ENCODE results near the gene SH3BP5L. TPM values are rescaled to one million over a fixed set of nuclear protein-coding genes. Genes with fewer than 3 reads are reported as not detected.
A peak's percentile ranks its signal among the peaks of the same experiment; 100 is the strongest.

Gene SH3BP5L
- total and polyA plus RNA-seq, 2 of the 13 experiments (the other 11 are each of a cell fraction or from before 2014, with no cell fraction given), result 10.3 to 14.9 TPM

DNA sequence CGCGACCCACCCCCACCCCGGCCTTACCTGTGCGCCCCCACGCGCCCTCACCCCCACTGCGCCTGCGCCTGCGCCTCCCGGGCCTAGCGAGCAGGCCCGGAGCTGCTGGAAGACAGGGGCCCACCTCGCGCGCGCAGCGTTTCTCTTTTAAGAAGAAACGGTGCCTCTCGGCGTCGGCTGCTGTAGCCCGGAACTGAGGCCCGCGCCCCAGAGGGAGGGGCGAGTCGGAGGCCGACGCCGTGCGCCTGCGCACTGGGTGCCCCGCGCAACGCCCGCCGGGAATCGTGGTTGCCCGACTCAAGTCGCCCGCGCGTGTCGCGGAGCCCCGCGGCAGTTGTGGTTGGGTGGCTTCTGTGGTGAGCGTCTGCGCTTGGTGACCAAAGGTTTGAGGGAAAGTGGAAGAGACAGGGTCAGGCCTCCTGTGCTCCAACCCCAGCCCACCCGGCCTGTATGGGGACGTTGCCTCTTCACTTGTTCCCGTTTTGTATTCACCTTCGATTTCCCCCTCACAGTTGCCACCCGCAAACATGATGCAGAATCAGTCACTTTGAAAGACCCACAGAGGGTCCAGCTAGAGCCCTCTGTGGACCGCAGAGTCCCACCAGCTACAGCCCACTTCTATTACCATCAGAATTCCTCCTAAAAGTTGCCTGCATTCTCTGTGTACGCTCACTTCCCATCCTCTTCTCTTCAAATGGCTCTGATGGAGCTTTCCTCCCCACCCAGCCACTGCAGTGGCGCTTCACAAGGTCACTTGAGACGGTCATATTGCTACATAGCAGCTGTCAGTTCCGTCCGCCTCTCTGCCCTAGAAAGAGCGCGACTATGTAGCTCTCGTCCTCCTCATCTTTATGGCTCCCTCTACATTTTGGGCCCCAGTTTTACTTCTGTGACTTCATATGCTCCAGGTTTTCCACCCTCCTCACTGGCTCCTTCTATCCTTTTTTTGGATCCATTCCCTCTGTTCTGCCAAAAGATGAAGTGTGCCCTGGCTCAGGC lies 33.5 kb upstream of the SH3BP5L start, which contains the start of gene ZNF692 (continued):
- TF ChIP-seq, protein P1, sequence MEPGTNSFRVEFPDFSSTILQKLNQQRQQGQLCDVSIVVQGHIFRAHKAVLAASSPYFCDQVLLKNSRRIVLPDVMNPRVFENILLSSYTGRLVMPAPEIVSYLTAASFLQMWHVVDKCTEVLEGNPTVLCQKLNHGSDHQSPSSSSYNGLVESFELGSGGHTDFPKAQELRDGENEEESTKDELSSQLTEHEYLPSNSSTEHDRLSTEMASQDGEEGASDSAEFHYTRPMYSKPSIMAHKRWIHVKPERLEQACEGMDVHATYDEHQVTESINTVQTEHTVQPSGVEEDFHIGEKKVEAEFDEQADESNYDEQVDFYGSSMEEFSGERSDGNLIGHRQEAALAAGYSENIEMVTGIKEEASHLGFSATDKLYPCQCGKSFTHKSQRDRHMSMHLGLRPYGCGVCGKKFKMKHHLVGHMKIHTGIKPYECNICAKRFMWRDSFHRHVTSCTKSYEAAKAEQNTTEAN (CRISPR knock-in tag; conservative IDR thresholded peaks at IDR 0.05), result no peak
- peak; percentile 5 for TF ChIP-seq TEAD3 (CRISPR knock-in tag; optimal IDR thresholded peaks at IDR 0.05; ENCODE audit: borderline replicate concordance)
- peak; percentile 47 for TF ChIP-seq NFYC (CRISPR knock-in tag; IDR thresholded peaks at IDR 0.05)
- TF ChIP-seq, protein P2, sequence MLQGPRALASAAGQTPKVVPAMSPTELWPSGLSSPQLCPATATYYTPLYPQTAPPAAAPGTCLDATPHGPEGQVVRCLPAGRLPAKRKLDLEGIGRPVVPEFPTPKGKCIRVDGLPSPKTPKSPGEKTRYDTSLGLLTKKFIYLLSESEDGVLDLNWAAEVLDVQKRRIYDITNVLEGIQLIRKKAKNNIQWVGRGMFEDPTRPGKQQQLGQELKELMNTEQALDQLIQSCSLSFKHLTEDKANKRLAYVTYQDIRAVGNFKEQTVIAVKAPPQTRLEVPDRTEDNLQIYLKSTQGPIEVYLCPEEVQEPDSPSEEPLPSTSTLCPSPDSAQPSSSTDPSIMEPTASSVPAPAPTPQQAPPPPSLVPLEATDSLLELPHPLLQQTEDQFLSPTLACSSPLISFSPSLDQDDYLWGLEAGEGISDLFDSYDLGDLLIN (CRISPR knock-in tag; IDR thresholded peaks at IDR 0.05; ENCODE audit: borderline replicate concordance), result no peak
- TF ChIP-seq NKX3-1 (CRISPR knock-in tag; IDR thresholded peaks at IDR 0.05), result no peak
- TF ChIP-seq, protein P3, sequence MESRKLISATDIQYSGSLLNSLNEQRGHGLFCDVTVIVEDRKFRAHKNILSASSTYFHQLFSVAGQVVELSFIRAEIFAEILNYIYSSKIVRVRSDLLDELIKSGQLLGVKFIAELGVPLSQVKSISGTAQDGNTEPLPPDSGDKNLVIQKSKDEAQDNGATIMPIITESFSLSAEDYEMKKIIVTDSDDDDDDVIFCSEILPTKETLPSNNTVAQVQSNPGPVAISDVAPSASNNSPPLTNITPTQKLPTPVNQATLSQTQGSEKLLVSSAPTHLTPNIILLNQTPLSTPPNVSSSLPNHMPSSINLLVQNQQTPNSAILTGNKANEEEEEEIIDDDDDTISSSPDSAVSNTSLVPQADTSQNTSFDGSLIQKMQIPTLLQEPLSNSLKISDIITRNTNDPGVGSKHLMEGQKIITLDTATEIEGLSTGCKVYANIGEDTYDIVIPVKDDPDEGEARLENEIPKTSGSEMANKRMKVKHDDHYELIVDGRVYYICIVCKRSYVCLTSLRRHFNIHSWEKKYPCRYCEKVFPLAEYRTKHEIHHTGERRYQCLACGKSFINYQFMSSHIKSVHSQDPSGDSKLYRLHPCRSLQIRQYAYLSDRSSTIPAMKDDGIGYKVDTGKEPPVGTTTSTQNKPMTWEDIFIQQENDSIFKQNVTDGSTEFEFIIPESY (CRISPR knock-in tag; IDR thresholded peaks at IDR 0.05), result no peak
- no peak for TF ChIP-seq SMAD9 (CRISPR knock-in tag; IDR thresholded peaks at IDR 0.05)
- peak; percentile 52; the same call in 1 of the 2 replicates for TF ChIP-seq RXRA (CRISPR knock-in tag; IDR thresholded peaks at IDR 0.05)
- TF ChIP-seq, protein P4, sequence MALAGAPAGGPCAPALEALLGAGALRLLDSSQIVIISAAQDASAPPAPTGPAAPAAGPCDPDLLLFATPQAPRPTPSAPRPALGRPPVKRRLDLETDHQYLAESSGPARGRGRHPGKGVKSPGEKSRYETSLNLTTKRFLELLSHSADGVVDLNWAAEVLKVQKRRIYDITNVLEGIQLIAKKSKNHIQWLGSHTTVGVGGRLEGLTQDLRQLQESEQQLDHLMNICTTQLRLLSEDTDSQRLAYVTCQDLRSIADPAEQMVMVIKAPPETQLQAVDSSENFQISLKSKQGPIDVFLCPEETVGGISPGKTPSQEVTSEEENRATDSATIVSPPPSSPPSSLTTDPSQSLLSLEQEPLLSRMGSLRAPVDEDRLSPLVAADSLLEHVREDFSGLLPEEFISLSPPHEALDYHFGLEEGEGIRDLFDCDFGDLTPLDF (CRISPR knock-in tag; IDR thresholded peaks at IDR 0.05), result peak; percentile 77; the same call in 1 of the 2 replicates
- no peak for TF ChIP-seq ZNF136 (CRISPR knock-in tag; IDR thresholded peaks at IDR 0.05; ENCODE audit: low read depth)
- no peak for TF ChIP-seq ZNF570 (CRISPR knock-in tag; IDR thresholded peaks at IDR 0.05; ENCODE audit: borderline replicate concordance)
- no peak for TF ChIP-seq FOXA1 (IDR thresholded peaks at IDR 0.05)
- no peak for TF ChIP-seq FOXA1 (CRISPR knock-in tag; IDR thresholded peaks at IDR 0.05)
- TF ChIP-seq SATB2 (CRISPR knock-in tag; IDR thresholded peaks at IDR 0.05), result no peak; the same call in 1 of the 2 replicates
- TF ChIP-seq ZFY (CRISPR knock-in tag; IDR thresholded peaks at IDR 0.05), result peak; percentile 93
- TF ChIP-seq ZNF737 (CRISPR knock-in tag; IDR thresholded peaks at IDR 0.05; ENCODE audit: borderline replicate concordance), result no peak
- no peak for TF ChIP-seq MED13 (CRISPR knock-in tag; IDR thresholded peaks at IDR 0.05)
- TF ChIP-seq, protein P5, sequence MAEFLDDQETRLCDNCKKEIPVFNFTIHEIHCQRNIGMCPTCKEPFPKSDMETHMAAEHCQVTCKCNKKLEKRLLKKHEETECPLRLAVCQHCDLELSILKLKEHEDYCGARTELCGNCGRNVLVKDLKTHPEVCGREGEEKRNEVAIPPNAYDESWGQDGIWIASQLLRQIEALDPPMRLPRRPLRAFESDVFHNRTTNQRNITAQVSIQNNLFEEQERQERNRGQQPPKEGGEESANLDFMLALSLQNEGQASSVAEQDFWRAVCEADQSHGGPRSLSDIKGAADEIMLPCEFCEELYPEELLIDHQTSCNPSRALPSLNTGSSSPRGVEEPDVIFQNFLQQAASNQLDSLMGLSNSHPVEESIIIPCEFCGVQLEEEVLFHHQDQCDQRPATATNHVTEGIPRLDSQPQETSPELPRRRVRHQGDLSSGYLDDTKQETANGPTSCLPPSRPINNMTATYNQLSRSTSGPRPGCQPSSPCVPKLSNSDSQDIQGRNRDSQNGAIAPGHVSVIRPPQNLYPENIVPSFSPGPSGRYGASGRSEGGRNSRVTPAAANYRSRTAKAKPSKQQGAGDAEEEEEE (CRISPR knock-in tag; IDR thresholded peaks at IDR 0.05; ENCODE audit: borderline replicate concordance), result no peak
- TF ChIP-seq SOX13 (IDR thresholded peaks at IDR 0.05), result no peak
- no peak for TF ChIP-seq SOX13 (CRISPR knock-in tag; conservative IDR thresholded peaks at IDR 0.05 in 1 of 2, IDR thresholded peaks at IDR 0.05 in 1 of 2)
- TF ChIP-seq HMG20B (CRISPR knock-in tag; conservative IDR thresholded peaks at IDR 0.05), result no peak
